Left ventricle myocardium inferior (tissue), 1 donor: ENCODE results near the gene PTPRT. TPM values are rescaled to one million over a fixed set of nuclear protein-coding genes. Genes with fewer than 3 reads are reported as not detected.

Source experiments
- DNase-seq: peaks from one replicate; pipeline ENCODE4 v3.0.0-alpha.2; 2020
- H3K27ac ChIP-seq: fragments of 200-600 bp; replicated peaks from 2 replicates; pipeline ENCODE4 v1.8.0; 2021
- H3K27me3 ChIP-seq: fragments of 200-600 bp; 2 replicates; pipeline ENCODE4 v1.8.0; 2021; ENCODE audit warnings: low read depth
- H3K36me3 ChIP-seq: fragments of 200-600 bp; 2 replicates; pipeline ENCODE4 v1.8.0; 2021
- H3K4me1 ChIP-seq: fragments of 200-600 bp; 2 replicates; pipeline ENCODE4 v1.8.0; 2021
- H3K4me3 ChIP-seq: fragments of 200-600 bp; 2 replicates; pipeline ENCODE4 v1.8.0; 2021; ENCODE audit warnings: mild to moderate bottlenecking, moderate library complexity
- H3K9me3 ChIP-seq: fragments of 200-600 bp; replicated peaks from 2 replicates; pipeline ENCODE4 v1.8.0; 2021
- CTCF ChIP-seq: fragments of 200-600 bp; IDR thresholded peaks from 2 replicates; pipeline ENCODE4 v1.8.0; 2021; ENCODE audit warnings: antibody characterized with exemption, mild to moderate bottlenecking, borderline replicate concordance
- intact Hi-C: fragments of 100-400 bp; cut with micrococcal nuclease; formaldehyde crosslinking; loops from one replicate; pipeline ENCODE4 v1.11.0; 2022
- total RNA-seq: library from RNA; stranded (reverse); fragmentation: NEBNext Ultra II Directional; extraction: Animal tissue kit (Norgen Biotek cat#: 25700); gene quantifications from one replicate; pipeline ENCODE4 v1.2.1, GENCODE V29; 2021
- donor health status: DM: no; HTN: yes; CAD: no; lungs with severe emphysema.

The PTPRT gene
- total RNA-seq, 1 donor from 2014 or later, result 0.08 TPM

- Histone ChIP-seq H3K27ac (no peak overlapping the region), H3K36me3 (no peaks in the 10 kb centered on the region), H3K9me3 (no peaks in the 10 kb centered on the region), H3K4me1 (no peaks in the 10 kb centered on the region), H3K4me3 (no peak overlapping the region), H3K27me3 (no peaks in the 10 kb centered on the region)
- intact Hi-C loops, result no loop called here
- DNase-seq, result no peak
- no peak for TF ChIP-seq CTCF
Observed at GRCh38 chr20:42785041-42785440, 404.7 kb downstream of the PTPRT start.

- Histone ChIP-seq H3K27me3 (peaks cover 8% of the 10 kb centered on the region), H3K4me3 (no peak overlapping the region), H3K9me3 (no peaks in the 10 kb centered on the region), H3K4me1 (no peaks in the 10 kb centered on the region), H3K27ac (no peak overlapping the region), H3K36me3 (no peaks in the 10 kb centered on the region)
- DNase-seq, result no peak
- intact Hi-C loops, result no loop called here
- no peak for TF ChIP-seq CTCF
Observed at GRCh38 chr20:42779216-42779615, 410.5 kb downstream of the PTPRT start.

- H3K36me3 ChIP-seq, result no peaks in the 10 kb centered on the region
- no peak for DNase-seq
- H3K4me1 ChIP-seq, result no peaks in the 10 kb centered on the region
- no peak overlapping the region for H3K4me3 ChIP-seq
- H3K9me3 ChIP-seq, result no peaks in the 10 kb centered on the region
- H3K27ac ChIP-seq, result no peak overlapping the region
- peaks cover 8% of the 10 kb centered on the region for H3K27me3 ChIP-seq
- TF ChIP-seq CTCF, result no peak
- intact Hi-C loops, result no loop called here
Observed at GRCh38 chr20:42775866-42776265, 413.8 kb downstream of the PTPRT start.

- peaks cover 9% of the 10 kb centered on the region for H3K27me3 ChIP-seq
- H3K9me3 ChIP-seq, result peaks cover 3% of the 10 kb centered on the region
- intact Hi-C loops, result no loop called here
- TF ChIP-seq CTCF, result no peak
- no peak overlapping the region for H3K27ac ChIP-seq
- no peaks in the 10 kb centered on the region for H3K4me1 ChIP-seq
- H3K4me3 ChIP-seq, result no peak overlapping the region
- H3K36me3 ChIP-seq, result no peaks in the 10 kb centered on the region
- no peak for DNase-seq
Observed at GRCh38 chr20:42775037-42775436, 414.7 kb downstream of the PTPRT start.

GRCh38 chr20:42763015-42763414, 426.7 kb downstream of the PTPRT start:
- no peak overlapping the region for H3K4me3 ChIP-seq
- no peak for TF ChIP-seq CTCF
- H3K27me3 ChIP-seq, result no peaks in the 10 kb centered on the region
- no peak for DNase-seq
- H3K27ac ChIP-seq, result no peak overlapping the region
- intact Hi-C loops, result no loop called here
- H3K4me1 ChIP-seq, result no peaks in the 10 kb centered on the region
- H3K9me3 ChIP-seq, result peaks cover 18% of the 10 kb centered on the region
- no peaks in the 10 kb centered on the region for H3K36me3 ChIP-seq

GRCh38 chr20:42756991-42757390, 432.7 kb downstream of the PTPRT start:
- DNase-seq, result no peak
- Histone ChIP-seq H3K36me3 (no peaks in the 10 kb centered on the region), H3K9me3 (peaks cover 9% of the 10 kb centered on the region), H3K27ac (no peak overlapping the region), H3K4me3 (no peak overlapping the region), H3K4me1 (no peaks in the 10 kb centered on the region), H3K27me3 (peaks cover 21% of the 10 kb centered on the region)
- intact Hi-C loops, result no loop called here
- TF ChIP-seq CTCF, result no peak
